Measurements from ENCODE around the gene ITPR2.

- no peak for TF ChIP-seq POLR2A (IDR thresholded peaks at IDR 0.05)
- no peak for TF ChIP-seq CTCF (IDR thresholded peaks at IDR 0.05)
These were observed 173.1 kb downstream of the ITPR2 start for GRCh38 chr12:26659930-26660329.

All from tibial nerve (tissue), 3 donors.